ENCODE results near the gene SMC5.

DNA sequence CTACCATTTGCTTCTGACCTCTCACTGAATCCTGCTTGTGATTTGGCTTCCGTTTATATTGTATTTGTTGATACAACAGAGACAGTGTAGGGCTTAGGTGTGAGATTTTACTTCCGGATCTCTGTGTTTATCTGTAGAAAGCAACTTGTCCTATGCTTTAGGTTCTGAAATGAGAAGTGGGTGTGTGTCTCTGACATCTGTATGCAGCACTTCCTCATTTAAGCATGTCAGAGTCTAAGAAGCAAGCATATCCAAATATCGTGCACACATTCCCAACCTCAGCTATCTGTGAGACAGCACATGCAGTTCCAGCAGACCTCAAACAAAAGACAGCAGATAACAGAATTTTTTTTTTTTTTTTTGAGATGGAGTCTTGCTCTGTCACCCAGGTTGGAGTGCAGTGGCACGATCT, 139.4 kb downstream of the SMC5 start:
- TF ChIP-seq, protein P1, sequence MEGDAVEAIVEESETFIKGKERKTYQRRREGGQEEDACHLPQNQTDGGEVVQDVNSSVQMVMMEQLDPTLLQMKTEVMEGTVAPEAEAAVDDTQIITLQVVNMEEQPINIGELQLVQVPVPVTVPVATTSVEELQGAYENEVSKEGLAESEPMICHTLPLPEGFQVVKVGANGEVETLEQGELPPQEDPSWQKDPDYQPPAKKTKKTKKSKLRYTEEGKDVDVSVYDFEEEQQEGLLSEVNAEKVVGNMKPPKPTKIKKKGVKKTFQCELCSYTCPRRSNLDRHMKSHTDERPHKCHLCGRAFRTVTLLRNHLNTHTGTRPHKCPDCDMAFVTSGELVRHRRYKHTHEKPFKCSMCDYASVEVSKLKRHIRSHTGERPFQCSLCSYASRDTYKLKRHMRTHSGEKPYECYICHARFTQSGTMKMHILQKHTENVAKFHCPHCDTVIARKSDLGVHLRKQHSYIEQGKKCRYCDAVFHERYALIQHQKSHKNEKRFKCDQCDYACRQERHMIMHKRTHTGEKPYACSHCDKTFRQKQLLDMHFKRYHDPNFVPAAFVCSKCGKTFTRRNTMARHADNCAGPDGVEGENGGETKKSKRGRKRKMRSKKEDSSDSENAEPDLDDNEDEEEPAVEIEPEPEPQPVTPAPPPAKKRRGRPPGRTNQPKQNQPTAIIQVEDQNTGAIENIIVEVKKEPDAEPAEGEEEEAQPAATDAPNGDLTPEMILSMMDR (conservative IDR thresholded peaks at IDR 0.05 in 1 of 2, IDR thresholded peaks at IDR 0.05 in 1 of 2; ENCODE audit: extremely low read depth in 1 of 2, insufficient read depth in 1 of 2, low read depth in 1 of 2, low read length in 2 of 2): no peak
- no peak for TF ChIP-seq EZH2 (IDR thresholded peaks at IDR 0.05; ENCODE audit: borderline replicate concordance, low read length)

Measured in mammary epithelial cell (primary cell).